Skeletal muscle tissue (tissue), 4 donors: ENCODE data around the gene RALGPS2. TPM values are rescaled to one million over a fixed set of nuclear protein-coding genes. Genes with fewer than 3 reads are reported as not detected.
"Not testable (repeated sequence)": the region's sequence is repeated elsewhere in the genome, so short reads cannot be mapped to it uniquely, and the experiment has no call there.

Experiments used
- H3K27ac ChIP-seq: one replicate; pipeline ENCODE4 v1.7.0; 2013; ENCODE audit warnings: mild to moderate bottlenecking, low read depth, low read length, inconsistent platforms
- H3K27me3 ChIP-seq, 3 donors: one replicate each; pipeline ENCODE4 v1.7.0; 2013; ENCODE audit warnings: low read length in 3 of 3; ENCODE audit not compliant: control insufficient read depth in 3 of 3, insufficient read depth in 3 of 3
- H3K36me3 ChIP-seq, 3 donors: one replicate each; pipeline ENCODE4 v1.7.0; 2013; ENCODE audit warnings: low read length in 3 of 3; ENCODE audit not compliant: control insufficient read depth in 3 of 3, insufficient read depth in 3 of 3
- H3K4me1 ChIP-seq, 3 donors: one replicate each; pipeline ENCODE4 v1.7.0; 2013; ENCODE audit warnings: low read length in 3 of 3, mild to moderate bottlenecking in 3 of 3; ENCODE audit not compliant: control insufficient read depth in 3 of 3, insufficient read depth in 3 of 3
- H3K4me3 ChIP-seq, 3 donors: one replicate each; pipeline ENCODE4 v1.7.0; 2013; ENCODE audit warnings: low read length in 3 of 3
- H3K9ac ChIP-seq, 3 donors: one replicate each; pipeline ENCODE4 v1.7.0; 2013; ENCODE audit warnings: low read length in 3 of 3, mild to moderate bottlenecking in 3 of 3, moderate library complexity in 2 of 3, low read depth in 1 of 3
- H3K9me3 ChIP-seq, 3 donors: one replicate each; pipeline ENCODE4 v1.7.0; 2013; ENCODE audit warnings: low read length in 3 of 3; ENCODE audit not compliant: control insufficient read depth in 3 of 3
- total RNA-seq: library from RNA; depleted of rRNA; stranded (reverse); fragments of >200 nt; gene quantifications from one replicate; pipeline ENCODE4 v1.2.3, GENCODE V29; 2014
- donor health status: Osteomylitis.

Gene RALGPS2
- total RNA-seq, 1 donor from 2014 or later: 35.5 TPM

- H3K9ac ChIP-seq: no peak overlapping the region
- H3K27me3 ChIP-seq: no peaks in the 10 kb centered on the region
- H3K9me3 ChIP-seq: no peaks in the 10 kb centered on the region
- no peaks in the 10 kb centered on the region for H3K36me3 ChIP-seq
- H3K27ac ChIP-seq: no peak overlapping the region
- H3K4me1 ChIP-seq: no peaks in the 10 kb centered on the region
- H3K4me3 ChIP-seq: no peak overlapping the region
Observed at GRCh38 chr1:178739285-178740045, 14.4 kb downstream of the RALGPS2 start.

GRCh38 chr1:178740491-178740890, 15.4 kb downstream of the RALGPS2 start:
- Histone ChIP-seq H3K9me3 (no peaks in the 10 kb centered on the region), H3K27ac (no peak overlapping the region), H3K27me3 (no peaks in the 10 kb centered on the region), H3K9ac (no peak overlapping the region), H3K4me1 (no peaks in the 10 kb centered on the region), H3K4me3 (no peak overlapping the region), H3K36me3 (no peaks in the 10 kb centered on the region)

GRCh38 chr1:178740924-178741323, 15.9 kb downstream of the RALGPS2 start:
- Histone ChIP-seq H3K27me3 (no peaks in the 10 kb centered on the region), H3K4me3 (no peak overlapping the region), H3K9me3 (no peaks in the 10 kb centered on the region), H3K36me3 (no peaks in the 10 kb centered on the region), H3K9ac (no peak overlapping the region), H3K27ac (no peak overlapping the region), H3K4me1 (no peaks in the 10 kb centered on the region)

GRCh38 chr1:178743801-178744200, 18.8 kb downstream of the RALGPS2 start:
- H3K9ac ChIP-seq: no peak overlapping the region
- no peak overlapping the region for H3K27ac ChIP-seq
- H3K4me1 ChIP-seq: no peaks in the 10 kb centered on the region
- no peaks in the 10 kb centered on the region for H3K27me3 ChIP-seq
- no peak overlapping the region for H3K4me3 ChIP-seq
- no peaks in the 10 kb centered on the region for H3K9me3 ChIP-seq
- H3K36me3 ChIP-seq: no peaks in the 10 kb centered on the region

GRCh38 chr1:178745260-178745659, 20.2 kb downstream of the RALGPS2 start:
- no peaks in the 10 kb centered on the region for H3K27me3 ChIP-seq
- H3K9me3 ChIP-seq: no peaks in the 10 kb centered on the region
- no peak overlapping the region for H3K9ac ChIP-seq
- H3K36me3 ChIP-seq: no peaks in the 10 kb centered on the region
- no peak overlapping the region for H3K4me3 ChIP-seq
- H3K27ac ChIP-seq: no peak overlapping the region
- H3K4me1 ChIP-seq: no peaks in the 10 kb centered on the region

GRCh38 chr1:178746345-178746744, 21.3 kb downstream of the RALGPS2 start:
- Histone ChIP-seq H3K4me1 (no peaks in the 10 kb centered on the region), H3K9me3 (no peaks in the 10 kb centered on the region), H3K9ac (no peak overlapping the region), H3K27ac (no peak overlapping the region), H3K4me3 (no peak overlapping the region), H3K27me3 (no peaks in the 10 kb centered on the region), H3K36me3 (no peaks in the 10 kb centered on the region)

GRCh38 chr1:178747361-178747760, 22.3 kb downstream of the RALGPS2 start:
- not testable (repeated sequence) for H3K27ac ChIP-seq, H3K9me3 ChIP-seq, H3K27me3 ChIP-seq, H3K4me3 ChIP-seq, H3K4me1 ChIP-seq, H3K9ac ChIP-seq, H3K36me3 ChIP-seq

GRCh38 chr1:178749581-178750166, 24.6 kb downstream of the RALGPS2 start:
- Histone ChIP-seq H3K4me1 (peaks cover 0 to 5% (median 0%) of the 10 kb centered on the region in 3 donors), H3K27ac (no peak overlapping the region), H3K36me3 (no peaks in the 10 kb centered on the region), H3K4me3 (no peak overlapping the region), H3K9me3 (no peaks in the 10 kb centered on the region), H3K9ac (no peak overlapping the region), H3K27me3 (no peaks in the 10 kb centered on the region)

- peaks cover 0 to 2% (median 0%) of the 10 kb centered on the region in 3 donors for H3K9me3 ChIP-seq
- H3K27ac ChIP-seq: no peak overlapping the region
- no peak overlapping the region for H3K9ac ChIP-seq
- no peaks in the 10 kb centered on the region for H3K27me3 ChIP-seq
- H3K36me3 ChIP-seq: no peaks in the 10 kb centered on the region
- peaks cover 0 to 5% (median 0%) of the 10 kb centered on the region in 3 donors for H3K4me1 ChIP-seq
- H3K4me3 ChIP-seq: no peak overlapping the region
Observed at GRCh38 chr1:178751046-178751445, 26.0 kb downstream of the RALGPS2 start.

- Histone ChIP-seq H3K27me3 (no peaks in the 10 kb centered on the region), H3K4me3 (no peak overlapping the region), H3K27ac (no peak overlapping the region), H3K36me3 (no peaks in the 10 kb centered on the region), H3K9me3 (peaks cover 0 to 2% (median 0%) of the 10 kb centered on the region in 3 donors), H3K9ac (no peak overlapping the region), H3K4me1 (peaks cover 0 to 5% (median 0%) of the 10 kb centered on the region in 3 donors)
Observed at GRCh38 chr1:178752891-178753290, 27.8 kb downstream of the RALGPS2 start.
